ENCODE data around the gene KAT6B. TPM values are rescaled to one million over a fixed set of nuclear protein-coding genes. Genes with fewer than 3 reads are reported as not detected.

KAT6B gene
- total RNA-seq, 1 donor from 2014 or later: 21.7 TPM

GRCh38 chr10:74797550-74797949 is 28.9 kb upstream of the KAT6B start:
- H3K9me3 Mint-ChIP-seq (ENCODE audit: unreplicated experiment): no peaks in the 10 kb centered on the region
- Histone ChIP-seq H3K79me2 (ENCODE audit: insufficient read depth, low read length) (no peaks in the 10 kb centered on the region), H2AFZ (ENCODE audit: low read depth, low read length) (no peak overlapping the region), H3K4me1 (ENCODE audit: insufficient read depth, low read length) (peaks cover 8% of the 10 kb centered on the region), H3K27ac (ENCODE audit: low read depth, low read length) (no peak overlapping the region), H4K20me1 (ENCODE audit: insufficient read depth, low read length) (no peaks in the 10 kb centered on the region), H3K27me3 (ENCODE audit: insufficient read depth, low read length) (no peaks in the 10 kb centered on the region), H3K4me2 (ENCODE audit: low read length) (no peak overlapping the region), H3K4me3 (ENCODE audit: insufficient read depth, low read depth, low read length) (no peak overlapping the region), H3K9me3 (ENCODE audit: insufficient read depth, low read depth, low read length) (no peaks in the 10 kb centered on the region), H3K9ac (ENCODE audit: low read length) (no peak overlapping the region), H3K36me3 (ENCODE audit: insufficient read depth, low read length) (no peaks in the 10 kb centered on the region)
- H3K27me3 Mint-ChIP-seq (ENCODE audit: low read depth, unreplicated experiment): no peaks in the 10 kb centered on the region
- no peak for TF ChIP-seq EZH2 (IDR thresholded peaks at IDR 0.05; ENCODE audit: insufficient read depth, low read length)
- TF ChIP-seq, protein P1, sequence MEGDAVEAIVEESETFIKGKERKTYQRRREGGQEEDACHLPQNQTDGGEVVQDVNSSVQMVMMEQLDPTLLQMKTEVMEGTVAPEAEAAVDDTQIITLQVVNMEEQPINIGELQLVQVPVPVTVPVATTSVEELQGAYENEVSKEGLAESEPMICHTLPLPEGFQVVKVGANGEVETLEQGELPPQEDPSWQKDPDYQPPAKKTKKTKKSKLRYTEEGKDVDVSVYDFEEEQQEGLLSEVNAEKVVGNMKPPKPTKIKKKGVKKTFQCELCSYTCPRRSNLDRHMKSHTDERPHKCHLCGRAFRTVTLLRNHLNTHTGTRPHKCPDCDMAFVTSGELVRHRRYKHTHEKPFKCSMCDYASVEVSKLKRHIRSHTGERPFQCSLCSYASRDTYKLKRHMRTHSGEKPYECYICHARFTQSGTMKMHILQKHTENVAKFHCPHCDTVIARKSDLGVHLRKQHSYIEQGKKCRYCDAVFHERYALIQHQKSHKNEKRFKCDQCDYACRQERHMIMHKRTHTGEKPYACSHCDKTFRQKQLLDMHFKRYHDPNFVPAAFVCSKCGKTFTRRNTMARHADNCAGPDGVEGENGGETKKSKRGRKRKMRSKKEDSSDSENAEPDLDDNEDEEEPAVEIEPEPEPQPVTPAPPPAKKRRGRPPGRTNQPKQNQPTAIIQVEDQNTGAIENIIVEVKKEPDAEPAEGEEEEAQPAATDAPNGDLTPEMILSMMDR (IDR thresholded peaks at IDR 0.05; ENCODE audit: insufficient read depth, low read depth, low read length): no peak
- peaks cover 2% of the 10 kb centered on the region for H3K4me1 Mint-ChIP-seq (ENCODE audit: low read depth, unreplicated experiment)
- H3K4me3 Mint-ChIP-seq (ENCODE audit: unreplicated experiment): no peak overlapping the region
- DNase-seq (ENCODE audit: low read depth): no peak
- H3K36me3 Mint-ChIP-seq (ENCODE audit: low read depth, unreplicated experiment): no peaks in the 10 kb centered on the region
- no peak overlapping the region for H3K27ac Mint-ChIP-seq (ENCODE audit: unreplicated experiment)
- FAIRE-seq: no peak

GRCh38 chr10:74799721-74800221 is 26.6 kb upstream of the KAT6B start:
- no peak overlapping the region for H3K4me3 Mint-ChIP-seq (ENCODE audit: unreplicated experiment)
- TF ChIP-seq, protein P1 (IDR thresholded peaks at IDR 0.05; ENCODE audit: insufficient read depth, low read depth, low read length): no peak
- TF ChIP-seq EZH2 (IDR thresholded peaks at IDR 0.05; ENCODE audit: insufficient read depth, low read length): no peak
- no peaks in the 10 kb centered on the region for H3K27me3 Mint-ChIP-seq (ENCODE audit: low read depth, unreplicated experiment)
- DNase-seq (ENCODE audit: low read depth) (peak; percentile 93), FAIRE-seq (no peak)
- Histone ChIP-seq H3K9me3 (ENCODE audit: insufficient read depth, low read depth, low read length) (no peaks in the 10 kb centered on the region), H3K36me3 (ENCODE audit: insufficient read depth, low read length) (no peaks in the 10 kb centered on the region), H3K9ac (ENCODE audit: low read length) (no peak overlapping the region), H3K27me3 (ENCODE audit: insufficient read depth, low read length) (no peaks in the 10 kb centered on the region), H4K20me1 (ENCODE audit: insufficient read depth, low read length) (no peaks in the 10 kb centered on the region), H3K4me3 (ENCODE audit: insufficient read depth, low read depth, low read length) (no peak overlapping the region), H2AFZ (ENCODE audit: low read depth, low read length) (no peak overlapping the region), H3K4me2 (ENCODE audit: low read length) (peak overlapping the region; percentile 53), H3K27ac (ENCODE audit: low read depth, low read length) (peak overlapping the region; percentile 32), H3K4me1 (ENCODE audit: insufficient read depth, low read length) (peaks cover 8% of the 10 kb centered on the region), H3K79me2 (ENCODE audit: insufficient read depth, low read length) (no peaks in the 10 kb centered on the region)
- peaks cover 2% of the 10 kb centered on the region for H3K4me1 Mint-ChIP-seq (ENCODE audit: low read depth, unreplicated experiment)
- no peaks in the 10 kb centered on the region for H3K9me3 Mint-ChIP-seq (ENCODE audit: unreplicated experiment)
- H3K27ac Mint-ChIP-seq (ENCODE audit: unreplicated experiment): no peak overlapping the region
- H3K36me3 Mint-ChIP-seq (ENCODE audit: low read depth, unreplicated experiment): no peaks in the 10 kb centered on the region

DNA sequence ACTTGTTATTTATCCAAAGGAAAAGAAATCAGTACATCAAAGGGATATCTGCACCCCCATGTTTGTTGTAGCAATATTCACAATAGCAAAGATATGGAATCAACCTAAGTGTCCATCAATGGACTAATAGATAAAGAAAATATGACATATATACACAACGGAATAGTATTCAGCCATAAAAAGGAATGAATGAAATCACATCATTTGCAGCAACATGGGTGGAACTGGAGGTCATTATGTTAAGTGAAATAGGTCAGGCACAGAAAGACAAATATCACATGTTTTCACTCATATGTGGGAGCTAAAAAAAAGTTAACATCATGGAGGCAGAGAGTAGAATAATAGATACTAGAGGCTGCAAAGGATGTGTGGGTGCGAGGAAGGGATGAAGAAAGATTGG is 25.0 kb upstream of the KAT6B start:
- H3K9me3 Mint-ChIP-seq (ENCODE audit: unreplicated experiment): no peaks in the 10 kb centered on the region
- H3K4me2 ChIP-seq (ENCODE audit: low read length): no peak overlapping the region
- DNase-seq (ENCODE audit: low read depth) (no peak), FAIRE-seq (no peak)
- no peak overlapping the region for H3K27ac Mint-ChIP-seq (ENCODE audit: unreplicated experiment)
- no peaks in the 10 kb centered on the region for H3K36me3 Mint-ChIP-seq (ENCODE audit: low read depth, unreplicated experiment)
- H4K20me1 ChIP-seq (ENCODE audit: insufficient read depth, low read length): no peaks in the 10 kb centered on the region
- no peak overlapping the region for H3K27ac ChIP-seq (ENCODE audit: low read depth, low read length)
- no peaks in the 10 kb centered on the region for H3K27me3 ChIP-seq (ENCODE audit: insufficient read depth, low read length)
- H3K27me3 Mint-ChIP-seq (ENCODE audit: low read depth, unreplicated experiment): no peaks in the 10 kb centered on the region
- no peaks in the 10 kb centered on the region for H3K79me2 ChIP-seq (ENCODE audit: insufficient read depth, low read length)
- no peak overlapping the region for H2AFZ ChIP-seq (ENCODE audit: low read depth, low read length)
- H3K9me3 ChIP-seq (ENCODE audit: insufficient read depth, low read depth, low read length): no peaks in the 10 kb centered on the region
- peaks cover 2% of the 10 kb centered on the region for H3K4me1 Mint-ChIP-seq (ENCODE audit: low read depth, unreplicated experiment)
- H3K9ac ChIP-seq (ENCODE audit: low read length): no peak overlapping the region
- H3K4me1 ChIP-seq (ENCODE audit: insufficient read depth, low read length): peaks cover 8% of the 10 kb centered on the region
- H3K4me3 Mint-ChIP-seq (ENCODE audit: unreplicated experiment): no peak overlapping the region
- H3K36me3 ChIP-seq (ENCODE audit: insufficient read depth, low read length): no peaks in the 10 kb centered on the region
- H3K4me3 ChIP-seq (ENCODE audit: insufficient read depth, low read depth, low read length): no peak overlapping the region
- TF ChIP-seq, protein P1 (IDR thresholded peaks at IDR 0.05; ENCODE audit: insufficient read depth, low read depth, low read length): no peak
- no peak for TF ChIP-seq EZH2 (IDR thresholded peaks at IDR 0.05; ENCODE audit: insufficient read depth, low read length)

Measured in astrocyte (in vitro differentiated cells and primary cell).